ENCODE data around the gene P2RY2. TPM values are rescaled to one million over a fixed set of nuclear protein-coding genes. Genes with fewer than 3 reads are reported as not detected.

P2RY2 gene
- total and polyA plus RNA-seq, 3 donors from 2014 or later, result 0.94 to 3.6 (median 2.0) TPM

GRCh38 chr11:73176145-73176873 is 41.8 kb upstream of the P2RY2 start:
- H3K4me1 ChIP-seq, result peaks cover 47% of the 10 kb centered on the region
- peak; percentile 54 for DNase-seq
- H3K27ac ChIP-seq, result peak overlapping the region; percentile 77 to 83
- intact Hi-C loops (cut with DNase I; ENCODE audit: low total_unique reads), result loop anchor here (5.0 kb wide), 1 partner anchor 344 kb away; no protein-coding TSS in a partner anchor
- H3K27me3 ChIP-seq, result no peaks in the 10 kb centered on the region
- no peak overlapping the region for H3K4me3 ChIP-seq
- 57 to 65% methylated on average over 5 of the region's 5 CpGs for WGBS, 2 donors
- no peaks in the 10 kb centered on the region for H3K9me3 ChIP-seq
- TF ChIP-seq, protein P1, sequence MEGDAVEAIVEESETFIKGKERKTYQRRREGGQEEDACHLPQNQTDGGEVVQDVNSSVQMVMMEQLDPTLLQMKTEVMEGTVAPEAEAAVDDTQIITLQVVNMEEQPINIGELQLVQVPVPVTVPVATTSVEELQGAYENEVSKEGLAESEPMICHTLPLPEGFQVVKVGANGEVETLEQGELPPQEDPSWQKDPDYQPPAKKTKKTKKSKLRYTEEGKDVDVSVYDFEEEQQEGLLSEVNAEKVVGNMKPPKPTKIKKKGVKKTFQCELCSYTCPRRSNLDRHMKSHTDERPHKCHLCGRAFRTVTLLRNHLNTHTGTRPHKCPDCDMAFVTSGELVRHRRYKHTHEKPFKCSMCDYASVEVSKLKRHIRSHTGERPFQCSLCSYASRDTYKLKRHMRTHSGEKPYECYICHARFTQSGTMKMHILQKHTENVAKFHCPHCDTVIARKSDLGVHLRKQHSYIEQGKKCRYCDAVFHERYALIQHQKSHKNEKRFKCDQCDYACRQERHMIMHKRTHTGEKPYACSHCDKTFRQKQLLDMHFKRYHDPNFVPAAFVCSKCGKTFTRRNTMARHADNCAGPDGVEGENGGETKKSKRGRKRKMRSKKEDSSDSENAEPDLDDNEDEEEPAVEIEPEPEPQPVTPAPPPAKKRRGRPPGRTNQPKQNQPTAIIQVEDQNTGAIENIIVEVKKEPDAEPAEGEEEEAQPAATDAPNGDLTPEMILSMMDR (IDR thresholded peaks at IDR 0.05), result no peak
- no peak for TF ChIP-seq POLR2A (IDR thresholded peaks at IDR 0.05)
- no peaks in the 10 kb centered on the region for H3K36me3 ChIP-seq (ENCODE audit: low read depth, missing control alignments)

- no peak overlapping the region for H3K4me3 ChIP-seq
- intact Hi-C loops (cut with DNase I; ENCODE audit: low total_unique reads), result loop anchor here (5.0 kb wide), 1 partner anchor 345 kb away; no protein-coding TSS in a partner anchor
- no peaks in the 10 kb centered on the region for H3K9me3 ChIP-seq
- TF ChIP-seq, protein P1 (IDR thresholded peaks at IDR 0.05), result no peak
- no peak for TF ChIP-seq POLR2A (IDR thresholded peaks at IDR 0.05)
- 90 to 91% methylated on average over 1 of the region's 1 CpG for WGBS, 2 donors
- H3K36me3 ChIP-seq (ENCODE audit: low read depth, missing control alignments), result no peaks in the 10 kb centered on the region
- peaks cover 46% of the 10 kb centered on the region for H3K4me1 ChIP-seq
- DNase-seq, result no peak
- H3K27me3 ChIP-seq, result no peaks in the 10 kb centered on the region
- peak overlapping the region; percentile 77 to 83 for H3K27ac ChIP-seq
Measured at GRCh38 chr11:73176874-73177155, 41.3 kb upstream of the P2RY2 start.

GRCh38 chr11:73177380-73177777 is 40.7 kb upstream of the P2RY2 start:
- Histone ChIP-seq H3K9me3 (no peaks in the 10 kb centered on the region), H3K27me3 (no peaks in the 10 kb centered on the region), H3K36me3 (ENCODE audit: low read depth, missing control alignments) (no peaks in the 10 kb centered on the region), H3K4me3 (no peak overlapping the region), H3K4me1 (peaks cover 46% of the 10 kb centered on the region), H3K27ac (peak overlapping the region; percentile 77 to 83)
- no peak for TF ChIP-seq POLR2A (IDR thresholded peaks at IDR 0.05)
- TF ChIP-seq, protein P1 (IDR thresholded peaks at IDR 0.05), result no peak
- WGBS, 2 donors, result 38% methylated on average over 3 of the region's 3 CpGs; no CpG with 5 or more reads in 1 of the 2 donors
- intact Hi-C loops (cut with DNase I; ENCODE audit: low total_unique reads), result loop anchor here (5.0 kb wide), 1 partner anchor 345 kb away; no protein-coding TSS in a partner anchor
- peak; percentile 76 for DNase-seq

- H3K9me3 ChIP-seq, result no peaks in the 10 kb centered on the region
- H3K36me3 ChIP-seq (ENCODE audit: low read depth, missing control alignments), result no peaks in the 10 kb centered on the region
- peak; percentile 90 for DNase-seq
- peak overlapping the region; percentile 77 to 83 for H3K27ac ChIP-seq
- no peak overlapping the region for H3K4me3 ChIP-seq
- peaks cover 46% of the 10 kb centered on the region for H3K4me1 ChIP-seq
- H3K27me3 ChIP-seq, result no peaks in the 10 kb centered on the region
- WGBS, 2 donors, result 47 to 68% methylated on average over 10 to 15 of the region's 15 CpGs
- TF ChIP-seq, protein P1 (IDR thresholded peaks at IDR 0.05), result peak; percentile 74 to 88 (median 76)
- TF ChIP-seq POLR2A (IDR thresholded peaks at IDR 0.05), result no peak
- intact Hi-C loops (cut with DNase I; ENCODE audit: low total_unique reads), result loop anchor here (5.0 kb wide), 1 partner anchor 346 kb away; no protein-coding TSS in a partner anchor
Measured at GRCh38 chr11:73177778-73178539, 40.1 kb upstream of the P2RY2 start.
